ENCODE results near the gene PPM1E.

DNA sequence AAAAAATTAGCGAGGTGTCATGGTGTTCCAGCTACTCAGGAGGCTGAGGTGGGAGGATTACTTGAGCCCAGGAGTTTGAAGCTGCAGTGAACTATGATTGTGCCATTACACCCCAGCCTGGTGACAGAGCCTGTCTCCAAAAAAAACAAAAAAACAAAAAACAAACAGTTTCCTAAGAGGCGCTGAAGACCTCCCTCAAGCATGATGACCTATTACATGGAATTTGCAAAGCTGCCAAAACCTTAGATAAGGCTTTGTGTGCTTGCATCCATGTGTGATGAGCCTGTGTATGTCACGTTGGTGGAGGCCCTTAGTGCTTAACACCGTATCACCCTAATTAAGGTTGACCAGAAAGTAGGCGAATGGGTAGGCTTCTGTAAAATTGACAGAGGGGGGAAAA is 143.5 kb downstream of the PPM1E start:
- TF ChIP-seq, protein P1, sequence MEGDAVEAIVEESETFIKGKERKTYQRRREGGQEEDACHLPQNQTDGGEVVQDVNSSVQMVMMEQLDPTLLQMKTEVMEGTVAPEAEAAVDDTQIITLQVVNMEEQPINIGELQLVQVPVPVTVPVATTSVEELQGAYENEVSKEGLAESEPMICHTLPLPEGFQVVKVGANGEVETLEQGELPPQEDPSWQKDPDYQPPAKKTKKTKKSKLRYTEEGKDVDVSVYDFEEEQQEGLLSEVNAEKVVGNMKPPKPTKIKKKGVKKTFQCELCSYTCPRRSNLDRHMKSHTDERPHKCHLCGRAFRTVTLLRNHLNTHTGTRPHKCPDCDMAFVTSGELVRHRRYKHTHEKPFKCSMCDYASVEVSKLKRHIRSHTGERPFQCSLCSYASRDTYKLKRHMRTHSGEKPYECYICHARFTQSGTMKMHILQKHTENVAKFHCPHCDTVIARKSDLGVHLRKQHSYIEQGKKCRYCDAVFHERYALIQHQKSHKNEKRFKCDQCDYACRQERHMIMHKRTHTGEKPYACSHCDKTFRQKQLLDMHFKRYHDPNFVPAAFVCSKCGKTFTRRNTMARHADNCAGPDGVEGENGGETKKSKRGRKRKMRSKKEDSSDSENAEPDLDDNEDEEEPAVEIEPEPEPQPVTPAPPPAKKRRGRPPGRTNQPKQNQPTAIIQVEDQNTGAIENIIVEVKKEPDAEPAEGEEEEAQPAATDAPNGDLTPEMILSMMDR (conservative IDR thresholded peaks at IDR 0.05; ENCODE audit: low read length) = no peak
- no peak for TF ChIP-seq EZH2phosphoT487 (IDR thresholded peaks at IDR 0.05; ENCODE audit: borderline replicate concordance, low read depth, low read length)
